Measurements from ENCODE around the gene HES7. TPM values are rescaled to one million over a fixed set of nuclear protein-coding genes. Genes with fewer than 3 reads are reported as not detected.

The HES7 gene
- total RNA-seq, 1 donor from 2014 or later, result not detected

DNA sequence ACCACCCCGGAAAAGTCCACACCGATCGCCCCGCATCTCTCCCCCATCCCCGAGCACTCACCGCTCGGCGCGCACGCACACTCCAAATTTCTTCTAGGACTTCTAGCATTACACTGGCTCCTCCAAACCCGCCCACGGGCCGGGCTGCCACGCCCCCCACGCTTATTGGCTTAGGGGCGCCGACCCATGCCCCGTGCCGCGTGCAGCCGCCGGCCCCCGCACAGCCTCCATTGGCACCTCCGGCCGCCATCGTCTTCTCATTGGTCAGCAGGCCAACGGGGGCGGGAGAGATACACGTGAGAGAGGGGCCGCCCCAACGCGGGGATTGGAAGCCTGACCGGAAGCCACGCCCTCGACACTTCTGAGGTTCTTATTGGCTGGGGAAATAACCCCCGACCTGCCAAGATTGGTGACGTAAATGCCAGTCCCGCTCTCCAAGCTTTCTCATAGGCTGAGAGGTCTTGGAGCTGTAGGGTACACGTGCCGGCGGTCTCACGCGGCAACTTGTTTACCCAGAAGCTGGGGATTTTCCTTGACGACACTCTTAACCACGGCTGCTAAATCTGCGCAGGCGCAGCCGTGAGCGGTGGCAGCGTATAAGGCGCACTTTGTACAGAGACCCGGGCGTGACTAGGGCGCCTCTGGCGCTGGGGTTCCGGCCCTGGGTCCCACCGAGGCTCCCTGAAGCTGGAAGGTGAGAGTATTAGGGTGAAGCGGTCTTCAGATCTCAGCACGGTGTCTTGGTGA is 32.5 kb upstream of the HES7 start:
- Histone ChIP-seq H3K36me3 (peaks cover 27 to 29% of the 10 kb centered on the region in 2 donors), H3K9me3 (no peaks in the 10 kb centered on the region), H3K27me3 (no peaks in the 10 kb centered on the region), H3K4me3 (peak overlapping the region; percentile 77 to 90), H3K4me1 (peaks cover 13 to 46% of the 10 kb centered on the region in 2 donors), H3K27ac (peak overlapping the region; percentile 99 to 100)
- TF ChIP-seq, protein P1, sequence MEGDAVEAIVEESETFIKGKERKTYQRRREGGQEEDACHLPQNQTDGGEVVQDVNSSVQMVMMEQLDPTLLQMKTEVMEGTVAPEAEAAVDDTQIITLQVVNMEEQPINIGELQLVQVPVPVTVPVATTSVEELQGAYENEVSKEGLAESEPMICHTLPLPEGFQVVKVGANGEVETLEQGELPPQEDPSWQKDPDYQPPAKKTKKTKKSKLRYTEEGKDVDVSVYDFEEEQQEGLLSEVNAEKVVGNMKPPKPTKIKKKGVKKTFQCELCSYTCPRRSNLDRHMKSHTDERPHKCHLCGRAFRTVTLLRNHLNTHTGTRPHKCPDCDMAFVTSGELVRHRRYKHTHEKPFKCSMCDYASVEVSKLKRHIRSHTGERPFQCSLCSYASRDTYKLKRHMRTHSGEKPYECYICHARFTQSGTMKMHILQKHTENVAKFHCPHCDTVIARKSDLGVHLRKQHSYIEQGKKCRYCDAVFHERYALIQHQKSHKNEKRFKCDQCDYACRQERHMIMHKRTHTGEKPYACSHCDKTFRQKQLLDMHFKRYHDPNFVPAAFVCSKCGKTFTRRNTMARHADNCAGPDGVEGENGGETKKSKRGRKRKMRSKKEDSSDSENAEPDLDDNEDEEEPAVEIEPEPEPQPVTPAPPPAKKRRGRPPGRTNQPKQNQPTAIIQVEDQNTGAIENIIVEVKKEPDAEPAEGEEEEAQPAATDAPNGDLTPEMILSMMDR (IDR thresholded peaks at IDR 0.05), result peak in 1 of 3 experiments; percentile 22
- peak; percentile 100 for DNase-seq (ENCODE audit: low spot score in 2 of 2)
- intact Hi-C loops (cut with DNase I), result loop anchor here (1.0 to 5.0 kb wide), 3 partner anchors 37 to 674 kb away; partner anchors contain the start of genes POLR2A and SLC35G6

DNA sequence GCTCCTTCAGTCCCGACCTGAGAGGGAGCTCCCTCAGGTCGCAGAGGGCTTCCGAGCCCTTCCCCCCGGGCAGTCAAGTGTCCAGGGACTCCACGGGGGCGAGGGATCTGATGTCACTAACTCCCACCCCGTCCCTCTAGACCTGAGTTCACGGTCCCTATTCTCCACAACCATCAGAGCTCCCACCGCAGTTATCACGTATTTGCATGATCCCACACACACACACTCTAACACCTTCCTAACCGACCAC is 32.0 kb upstream of the HES7 start:
- Histone ChIP-seq H3K27ac (peak overlapping the region; percentile 99), H3K4me3 (peak overlapping the region; percentile 77 to 90), H3K4me1 (peaks cover 8 to 41% of the 10 kb centered on the region in 2 donors), H3K36me3 (peaks cover 22 to 24% of the 10 kb centered on the region in 2 donors), H3K27me3 (no peaks in the 10 kb centered on the region), H3K9me3 (no peaks in the 10 kb centered on the region)
- intact Hi-C loops (cut with DNase I), result loop anchor here (1.0 to 5.0 kb wide), 3 partner anchors 37 to 674 kb away; partner anchors contain the start of genes POLR2A and SLC35G6
- DNase-seq (ENCODE audit: low spot score in 2 of 2), result no peak
- TF ChIP-seq, protein P1 (IDR thresholded peaks at IDR 0.05), result no peak

DNA sequence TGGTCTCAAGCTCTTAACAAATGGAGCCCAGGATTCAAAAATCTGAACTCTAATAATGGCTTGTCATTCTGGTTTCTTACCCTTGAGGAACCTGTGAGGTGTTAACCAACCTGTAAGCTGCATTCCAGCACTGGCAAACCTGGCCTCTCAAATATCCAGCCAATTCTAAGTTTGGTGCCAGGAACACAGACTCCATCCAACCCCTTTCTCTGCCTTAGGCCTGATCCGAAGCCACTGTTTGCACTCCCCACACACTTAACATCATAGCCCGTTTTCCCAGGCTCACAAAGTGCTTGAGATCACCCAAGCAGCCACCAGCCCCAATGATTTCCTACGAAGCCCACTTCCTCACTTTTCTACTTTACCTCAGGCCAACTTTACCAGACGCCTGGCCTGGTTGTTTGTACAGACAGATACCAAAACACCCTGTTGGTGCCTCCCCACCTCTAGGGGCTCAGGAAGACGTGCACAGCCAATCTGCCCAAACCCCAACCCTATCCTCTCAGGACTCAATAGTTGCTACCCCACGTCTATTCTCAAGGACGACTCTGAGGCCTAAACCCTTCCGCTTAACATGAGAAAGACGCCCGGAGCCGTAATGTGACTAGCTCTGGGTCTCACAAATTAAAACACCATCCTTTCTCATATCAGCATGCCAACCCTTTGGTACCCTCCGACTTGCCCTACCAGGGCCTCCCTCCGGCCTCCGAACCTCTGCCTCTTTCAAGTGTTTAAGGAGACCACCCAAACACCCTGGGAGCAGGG is 31.5 kb upstream of the HES7 start:
- H3K36me3 ChIP-seq, result peaks cover 23 to 24% of the 10 kb centered on the region in 2 donors
- intact Hi-C loops (cut with DNase I), result loop anchor here (5.0 kb wide), 2 partner anchors 313 to 673 kb away; partner anchors contain the start of genes POLR2A and SLC35G6
- H3K27ac ChIP-seq, result peak overlapping the region; percentile 99
- TF ChIP-seq, protein P1 (IDR thresholded peaks at IDR 0.05), result no peak
- no peak for DNase-seq (ENCODE audit: low spot score in 2 of 2)
- no peaks in the 10 kb centered on the region for H3K27me3 ChIP-seq
- H3K4me3 ChIP-seq, result peak overlapping the region; percentile 77 to 90
- no peaks in the 10 kb centered on the region for H3K9me3 ChIP-seq
- peaks cover 12 to 41% of the 10 kb centered on the region in 2 donors for H3K4me1 ChIP-seq

DNA sequence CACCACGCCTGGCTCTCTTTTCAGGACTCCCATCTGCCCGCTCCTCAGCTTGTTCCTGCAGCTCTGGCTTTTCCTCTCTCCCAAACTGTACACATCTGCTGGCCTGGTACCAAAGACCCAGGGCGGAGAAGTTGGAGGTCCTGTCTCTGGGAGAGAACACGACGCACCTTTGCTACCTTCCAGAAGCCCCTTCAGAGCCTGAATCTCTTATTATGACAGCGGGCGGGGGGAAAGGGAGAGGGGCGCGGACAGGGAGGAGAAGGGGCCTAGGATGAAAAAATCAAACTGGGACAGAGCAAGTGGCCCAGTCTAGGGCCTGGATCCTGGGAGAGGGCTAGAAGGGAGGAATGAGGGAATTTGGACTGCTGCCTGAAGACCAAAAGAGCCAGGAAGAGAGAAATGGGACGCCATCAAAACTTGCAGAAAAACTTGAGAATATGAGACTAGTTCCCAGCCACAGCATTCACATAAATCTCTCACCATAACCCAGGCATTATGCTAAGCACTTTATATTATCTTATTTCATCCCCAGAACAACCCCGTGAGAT is 30.8 kb upstream of the HES7 start:
- intact Hi-C loops (cut with DNase I), result loop anchor here (1.0 to 5.0 kb wide), 3 partner anchors 33 to 672 kb away; partner anchors contain the start of genes POLR2A and SLC35G6
- Histone ChIP-seq H3K4me1 (peaks cover 15 to 47% of the 10 kb centered on the region in 2 donors), H3K9me3 (no peaks in the 10 kb centered on the region), H3K4me3 (peak overlapping the region; percentile 77 to 90), H3K27ac (peak overlapping the region; percentile 99), H3K36me3 (peaks cover 26 to 31% of the 10 kb centered on the region in 2 donors), H3K27me3 (no peaks in the 10 kb centered on the region)
- DNase-seq (ENCODE audit: low spot score in 2 of 2), result no peak
- TF ChIP-seq, protein P1 (IDR thresholded peaks at IDR 0.05), result no peak

DNA sequence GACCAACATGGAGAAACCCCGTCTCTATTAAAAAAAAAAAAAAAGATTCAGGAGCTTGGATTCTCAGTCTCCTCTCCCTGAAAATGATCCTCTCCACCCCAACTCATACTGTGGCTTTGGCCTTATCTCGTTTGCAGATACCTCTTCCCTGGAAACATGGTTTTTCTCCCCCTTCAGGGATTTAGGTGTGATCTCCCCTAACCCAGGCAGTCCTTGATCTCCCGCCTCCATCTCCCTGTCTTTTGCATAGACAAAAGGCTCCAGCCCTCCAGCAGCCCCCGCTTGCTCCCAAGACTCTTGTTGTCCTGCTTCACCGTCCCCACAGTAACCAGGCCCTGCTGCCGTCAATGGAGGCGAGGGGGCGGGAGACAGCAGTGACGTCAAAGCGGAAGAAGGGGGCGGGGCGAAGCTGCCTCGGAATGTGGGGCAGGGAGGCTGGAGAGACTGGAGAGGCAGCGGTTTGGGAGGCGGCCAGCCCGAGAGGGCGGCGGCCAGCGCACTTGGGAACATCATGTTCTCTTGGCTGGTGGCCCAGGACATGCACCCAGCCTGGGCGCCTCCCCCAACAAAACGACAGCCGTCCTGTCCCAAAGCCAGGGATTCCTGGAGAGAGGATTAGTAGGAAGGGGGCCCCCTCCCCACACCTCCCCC is 30.2 kb upstream of the HES7 start:
- H3K4me3 ChIP-seq, result peak overlapping the region; percentile 80 to 90
- H3K9me3 ChIP-seq, result no peaks in the 10 kb centered on the region
- TF ChIP-seq, protein P1 (IDR thresholded peaks at IDR 0.05), result no peak
- DNase-seq (ENCODE audit: low spot score in 2 of 2), result peak; percentile 99 to 100
- peak overlapping the region; percentile 99 for H3K27ac ChIP-seq
- no peaks in the 10 kb centered on the region for H3K27me3 ChIP-seq
- H3K4me1 ChIP-seq, result peaks cover 15 to 50% of the 10 kb centered on the region in 2 donors
- intact Hi-C loops (cut with DNase I), result loop anchor here (1.0 kb wide), 1 partner anchor 33 kb away; no protein-coding TSS in a partner anchor
- H3K36me3 ChIP-seq, result peaks cover 31 to 32% of the 10 kb centered on the region in 2 donors

Measured in ascending aorta (tissue), 2 donors.